IPS-NIHi7 (cell line): ENCODE data around the gene PGA3.
"Not testable (repeated sequence)": the region's sequence is repeated elsewhere in the genome, so short reads cannot be mapped to it uniquely, and the experiment has no call there.

ENCODE experiments used
- DNase-seq: peaks from one replicate; pipeline ENCODE4 v3.0.0; 2012; ENCODE audit warnings: mixed read lengths; ENCODE audit errors: extremely low spot score

Gene PGA3

DNA sequence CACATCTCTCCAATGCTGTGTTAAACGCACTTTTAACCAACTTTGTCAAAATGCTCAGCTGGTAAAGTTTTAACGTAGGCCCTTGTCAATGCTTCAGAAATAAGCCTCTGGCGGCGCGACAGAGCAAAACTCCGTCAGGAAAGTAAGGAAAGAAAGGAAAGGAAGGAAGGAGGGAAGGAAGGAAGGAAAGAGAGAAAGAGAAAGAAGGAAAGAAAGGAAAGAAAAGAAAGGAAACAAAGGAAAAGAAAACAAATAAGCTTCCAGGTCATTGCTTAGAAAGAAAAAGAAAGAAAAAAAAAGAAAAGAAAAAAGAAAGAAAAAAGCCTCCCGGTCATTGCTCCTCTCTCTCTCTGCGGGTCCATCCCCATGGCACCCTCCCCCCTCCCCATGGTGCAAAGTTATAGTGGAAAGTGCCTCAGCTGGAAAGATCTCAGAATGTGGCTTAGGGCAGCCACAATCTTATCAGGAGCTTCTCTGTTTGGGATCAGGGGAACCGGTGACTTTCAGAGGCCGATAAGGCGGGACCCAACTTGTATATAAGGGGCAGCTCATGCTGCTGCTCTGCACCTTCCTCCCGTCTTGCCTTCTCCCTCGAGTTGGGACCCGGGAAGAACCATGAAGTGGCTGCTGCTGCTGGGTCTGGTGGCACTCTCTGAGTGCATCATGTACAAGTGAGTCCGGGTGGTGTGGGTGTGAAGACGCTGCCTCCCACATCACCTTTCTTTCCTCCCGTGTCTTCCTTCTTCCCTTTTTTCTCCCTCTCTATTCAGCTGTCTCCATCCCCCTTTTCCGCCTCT is at the start of gene PGA3:
TSS of gene PGA3 (plus strand) at position 566 of the 797 bp plus-strand sequence. CDS start at position 616, 50 bp downstream.
- peak; percentile 22 for DNase-seq

DNA sequence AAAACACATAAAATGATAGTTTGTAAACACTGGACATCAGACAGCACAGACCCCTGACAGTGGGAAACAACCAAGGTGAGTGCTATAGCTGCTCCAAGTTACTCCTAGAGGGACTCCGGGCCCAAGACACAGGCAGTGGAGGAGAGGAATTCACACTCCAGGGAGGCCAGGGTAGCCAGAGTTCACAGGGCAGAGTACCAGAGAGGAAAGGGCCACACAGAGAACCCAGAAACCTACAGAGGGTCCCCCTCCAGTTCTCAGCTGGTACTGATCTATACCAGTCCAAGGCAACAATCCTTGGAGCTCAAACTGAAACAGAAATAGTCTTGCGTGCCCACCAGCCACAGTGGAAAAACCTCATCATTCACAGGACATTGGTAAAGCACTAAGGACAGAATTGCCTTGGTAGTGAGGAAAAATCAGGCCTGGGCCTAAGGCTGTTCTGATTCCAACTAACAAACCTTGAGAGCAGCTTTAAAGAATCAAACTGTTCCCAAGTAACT is 49.7 kb upstream of the PGA3 start:
- DNase-seq: no peak

DNA sequence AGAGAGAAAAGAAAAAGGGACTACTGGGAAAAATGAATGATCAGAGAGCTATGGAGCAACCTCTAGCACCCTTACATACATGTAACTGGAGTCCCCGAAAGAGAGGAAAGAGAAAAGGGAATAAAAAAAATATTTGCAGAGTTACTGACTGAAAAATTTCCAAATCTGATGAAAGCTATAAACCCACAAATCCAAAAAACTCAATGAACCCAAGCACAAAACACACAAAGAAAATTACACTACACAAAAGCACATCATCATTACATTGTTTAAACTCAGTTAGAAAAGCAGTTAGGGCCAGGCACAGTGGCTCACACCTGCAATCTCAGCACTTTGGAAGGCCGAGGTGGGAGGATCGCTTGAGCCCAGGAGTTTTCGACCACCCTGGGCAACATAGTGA is 48.8 kb upstream of the PGA3 start:
- no peak for DNase-seq

DNA sequence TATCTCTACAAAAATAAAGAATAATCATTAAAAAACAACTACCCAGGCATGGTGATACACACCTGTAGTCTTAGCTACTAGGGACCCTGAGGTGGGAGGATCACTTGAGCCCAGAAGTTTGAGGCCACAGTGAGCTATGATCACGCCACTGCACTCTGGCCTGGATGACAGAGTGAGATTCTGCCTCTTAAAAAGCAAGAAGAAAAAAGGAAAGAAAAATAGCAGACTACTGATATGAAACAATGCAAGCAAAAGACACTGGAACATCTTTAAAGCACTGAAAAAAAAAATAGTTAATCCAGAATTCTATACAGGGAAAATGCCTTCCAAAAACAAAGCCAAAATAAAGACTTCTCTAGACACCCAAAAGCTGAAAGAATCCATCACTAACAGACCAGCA is 48.0 kb upstream of the PGA3 start:
- DNase-seq: no peak

DNA sequence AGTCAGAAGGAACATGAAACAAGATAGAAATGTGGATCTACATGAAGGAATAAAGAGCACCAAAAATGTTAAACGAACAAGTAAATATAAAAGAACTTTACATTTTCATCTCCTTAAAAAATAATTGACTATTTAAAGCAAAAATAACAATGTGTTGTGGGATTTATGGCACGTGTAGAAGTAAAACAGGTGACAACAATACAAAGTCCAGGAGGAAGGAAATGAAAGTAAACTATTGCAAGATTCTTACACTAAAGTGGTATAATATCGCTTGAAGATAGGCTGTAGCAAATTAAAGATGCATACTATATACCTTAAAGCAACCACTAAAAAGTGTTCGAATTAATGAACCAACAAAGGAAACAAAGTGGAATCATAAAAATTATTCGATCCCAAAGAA is 47.6 kb upstream of the PGA3 start:
- no peak for DNase-seq

DNA sequence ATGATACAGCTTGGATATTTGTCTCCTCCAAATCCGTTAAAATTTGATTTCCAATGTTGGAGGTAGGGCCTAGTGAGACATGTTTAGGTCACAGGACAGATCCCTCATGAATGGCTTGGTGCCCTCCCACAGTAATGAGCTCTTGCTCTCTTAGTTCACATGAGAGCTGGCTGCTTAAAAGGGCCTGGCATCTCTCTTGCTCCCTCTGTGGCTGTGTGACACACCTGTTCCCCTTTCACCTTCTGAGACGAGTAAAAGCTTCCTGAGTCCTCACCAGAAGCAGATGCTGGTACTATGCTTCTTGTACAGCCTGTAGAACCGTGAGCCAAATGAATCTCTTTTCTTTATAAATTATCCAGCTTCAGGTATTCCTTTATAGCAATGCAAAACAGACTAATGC is 45.6 kb upstream of the PGA3 start:
- no peak for DNase-seq

DNA sequence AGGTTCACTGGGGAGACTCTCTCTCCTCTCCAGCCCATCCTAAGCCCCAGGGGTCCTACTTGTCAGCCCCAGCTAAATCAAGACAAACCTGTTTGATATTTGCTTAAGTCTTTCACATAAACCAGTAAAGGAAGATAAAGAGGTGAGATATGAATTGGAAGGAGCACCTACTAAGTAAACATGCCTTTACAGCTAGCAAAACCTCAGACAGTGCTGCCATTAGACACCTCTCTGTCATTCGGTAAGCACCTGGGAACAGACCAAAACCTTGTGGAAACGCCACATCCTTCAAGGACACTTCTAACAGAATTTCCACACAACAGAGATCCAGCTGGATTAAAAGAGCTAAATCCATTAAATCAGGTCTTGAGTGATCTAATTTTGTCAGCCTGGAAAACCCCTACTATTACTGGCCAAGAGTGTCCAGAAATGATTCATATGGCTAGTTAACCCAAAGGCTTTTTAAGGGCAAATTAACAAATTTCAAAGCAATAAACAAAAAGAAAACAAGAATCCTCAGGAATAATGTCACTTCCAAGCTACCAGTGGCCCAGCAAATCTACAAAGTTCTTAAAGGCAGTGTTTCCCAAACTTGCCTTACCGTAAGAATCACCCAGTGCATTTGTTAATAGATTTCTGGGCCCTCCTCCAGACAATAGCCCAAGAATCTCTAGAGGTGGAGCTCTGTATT is 44.5 kb upstream of the PGA3 start:
- DNase-seq: no peak

DNA sequence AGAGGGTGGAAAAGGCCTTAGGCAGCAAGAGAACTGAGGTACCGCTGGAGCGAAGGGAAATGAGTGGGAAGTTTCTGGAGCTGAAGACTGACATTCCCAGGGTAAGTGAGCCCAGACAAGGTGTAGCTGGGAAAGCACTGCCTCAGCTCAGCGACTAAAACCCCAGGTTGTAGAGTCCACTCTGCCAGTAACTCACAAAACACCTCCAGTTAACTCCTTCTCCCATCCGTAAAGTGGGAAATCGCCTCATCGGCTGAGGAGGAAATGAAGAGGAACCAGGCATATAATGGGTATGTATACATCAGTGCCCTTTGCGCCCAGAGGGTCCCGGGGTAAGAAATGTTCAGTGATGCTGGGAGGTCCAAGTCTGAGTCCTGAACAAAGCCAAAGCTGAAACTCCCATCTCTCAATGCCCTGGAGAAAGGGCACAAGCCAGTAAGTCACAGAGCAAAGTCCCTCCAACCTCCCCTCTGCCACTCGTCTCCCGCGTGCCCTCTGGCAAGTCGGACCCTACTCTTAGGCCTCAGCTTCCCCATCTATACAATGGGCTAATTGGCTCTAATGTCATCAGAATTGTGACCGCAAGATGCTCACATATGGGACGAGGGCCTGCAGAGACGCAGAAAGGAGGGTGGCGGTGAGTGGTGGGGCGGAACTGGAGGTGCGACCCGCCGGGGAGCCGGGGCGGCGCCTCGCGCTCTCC is 42.7 kb upstream of the PGA3 start:
- DNase-seq: no peak

DNA sequence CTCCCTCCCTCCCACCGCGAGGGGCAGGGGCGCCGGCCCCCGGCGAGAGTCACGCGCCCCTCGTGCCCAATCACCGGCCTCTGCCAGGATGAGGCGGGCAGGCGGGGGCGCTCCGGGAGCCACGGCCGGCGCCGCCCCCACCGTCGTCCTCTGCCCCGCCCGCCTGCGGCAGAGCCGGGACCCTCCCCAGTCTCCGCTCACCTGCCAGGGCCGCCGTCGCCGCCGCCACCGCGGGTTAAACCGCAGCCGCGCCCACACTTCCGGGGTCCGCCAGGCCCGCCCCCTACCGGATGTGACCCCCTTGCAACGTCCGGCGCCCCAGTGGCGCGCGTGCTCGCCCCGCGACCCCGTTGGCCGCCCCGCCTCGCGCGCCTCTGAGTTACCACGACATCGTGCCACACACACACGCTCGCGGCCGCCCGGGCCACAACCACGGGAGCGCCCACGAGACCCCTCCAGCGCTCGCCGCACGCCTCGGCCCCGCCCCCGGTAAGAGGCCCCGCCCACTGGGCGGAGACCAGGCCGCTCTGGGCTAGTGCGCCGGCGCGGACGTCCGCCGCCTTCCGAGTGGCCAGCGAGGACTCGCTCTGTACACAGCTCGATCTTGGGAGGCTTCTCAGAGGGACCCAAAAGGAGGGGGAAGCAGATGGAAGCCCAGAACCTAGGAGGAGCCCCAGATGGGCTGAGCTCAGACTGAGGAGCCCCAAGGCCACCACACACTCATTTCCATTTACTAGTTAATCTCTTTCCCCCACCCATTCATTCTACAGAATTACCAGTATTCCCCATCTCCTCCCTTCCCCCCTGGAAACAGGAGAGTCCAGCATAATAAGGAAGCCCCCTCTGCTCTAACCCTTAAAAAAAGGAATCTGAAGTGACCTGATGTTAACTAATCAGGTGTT is 41.9 kb upstream of the PGA3 start, which contains the start of gene VPS37C:
TSS of gene VPS37C (minus strand) at position 237 of the 902 bp plus-strand sequence. CDS start 22,597 bp downstream, outside the sequence.
- DNase-seq: peak; percentile 98

DNA sequence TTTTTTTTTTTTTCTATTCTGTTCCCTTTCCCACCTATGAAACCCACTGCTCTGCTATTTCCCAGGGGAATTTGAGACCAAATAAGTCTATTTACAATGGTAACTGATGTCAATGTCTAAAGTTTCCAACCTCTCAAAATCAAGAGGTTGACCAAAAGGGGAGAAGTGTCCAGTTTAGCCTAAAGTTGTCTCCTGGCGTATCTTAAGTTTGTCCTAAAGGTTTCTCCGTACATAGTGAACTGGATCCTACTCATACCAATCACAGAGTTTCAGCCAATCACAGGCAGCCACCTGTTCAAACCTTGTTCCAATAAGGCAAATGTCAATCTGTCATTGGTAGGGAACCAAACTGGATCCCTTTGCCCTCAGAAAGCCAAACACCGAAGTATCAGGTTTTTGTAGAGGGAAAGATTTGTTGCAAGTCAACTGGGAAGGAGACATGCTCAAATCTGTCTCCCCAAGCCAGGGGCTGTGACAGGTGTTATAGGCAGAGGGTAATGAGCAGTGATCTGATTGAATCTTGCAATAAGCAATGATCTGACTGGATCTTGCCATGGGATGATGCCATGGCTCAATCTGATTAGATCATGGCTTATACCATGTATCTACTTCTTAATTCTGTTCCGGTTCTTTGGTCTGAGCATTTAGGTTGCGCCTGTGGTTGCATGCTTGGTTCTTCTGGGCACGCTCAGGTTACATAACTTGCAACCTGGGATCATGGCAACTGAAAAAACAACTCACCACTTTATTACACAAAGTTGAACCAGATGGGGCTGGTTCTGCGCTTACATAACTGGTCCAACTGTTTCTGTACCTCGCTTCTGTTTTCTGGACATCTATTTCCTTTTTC is 41.0 kb upstream of the PGA3 start:
- DNase-seq: no peak

DNA sequence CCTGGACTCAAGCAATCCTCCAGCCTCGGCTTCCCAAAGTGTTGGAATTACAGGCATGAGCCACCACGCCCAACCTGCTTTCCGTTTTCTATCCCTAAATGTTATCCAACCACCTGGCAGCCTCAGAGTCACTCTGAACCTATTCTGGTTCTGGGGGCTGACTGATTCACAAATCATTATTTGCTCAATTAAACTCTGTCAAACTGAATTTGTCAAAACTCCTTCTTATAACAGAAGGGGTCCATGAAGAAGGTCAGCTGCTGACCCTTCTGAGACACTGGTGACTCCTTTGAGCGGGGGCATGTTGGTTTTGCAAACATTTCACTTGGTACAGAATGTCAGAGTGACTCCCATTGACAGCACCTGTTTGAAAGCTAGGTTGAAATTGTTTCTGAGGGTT is 40.3 kb upstream of the PGA3 start:
- no peak for DNase-seq

DNA sequence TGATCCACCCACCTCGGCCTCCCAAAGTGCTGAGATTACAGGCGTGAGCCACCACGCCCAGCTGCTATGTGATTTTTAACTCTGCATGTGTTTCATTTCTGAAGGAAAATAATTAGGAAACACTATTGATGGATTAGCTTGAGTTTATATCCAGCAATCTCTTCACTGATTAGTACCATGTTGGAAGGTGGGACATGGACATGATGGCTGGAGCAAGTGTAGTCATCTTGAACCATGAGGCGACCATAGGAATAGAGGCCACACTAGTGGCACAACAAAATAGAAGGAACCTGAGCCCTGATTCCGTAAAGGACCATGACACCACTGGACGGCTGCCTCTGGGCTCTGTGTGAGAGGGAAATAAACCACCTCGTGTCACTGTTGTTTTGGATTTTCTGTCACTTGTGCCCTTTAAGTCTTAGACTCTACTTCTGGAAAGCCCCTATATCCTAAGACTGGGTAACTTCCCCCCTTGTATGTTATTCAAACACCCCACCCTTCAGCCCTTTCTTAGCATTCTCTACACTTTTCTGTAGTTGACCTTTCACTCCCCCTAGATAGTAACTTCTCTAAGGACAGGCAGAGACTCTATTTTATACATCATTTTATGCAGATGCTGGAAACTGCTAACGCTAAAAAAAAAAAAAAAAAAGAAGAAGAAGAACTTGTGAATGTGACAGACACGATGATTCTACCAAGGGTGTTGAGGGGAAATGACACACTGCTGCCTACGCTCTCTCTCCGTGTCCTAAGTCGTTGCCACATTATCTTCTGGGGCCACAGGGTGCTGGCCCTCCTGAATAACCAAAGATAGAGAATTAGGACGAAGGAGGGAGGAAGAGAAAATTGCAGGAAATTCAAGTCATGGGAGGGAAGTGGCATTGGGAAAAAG is 39.4 kb upstream of the PGA3 start:
- peak; percentile 6 for DNase-seq

DNA sequence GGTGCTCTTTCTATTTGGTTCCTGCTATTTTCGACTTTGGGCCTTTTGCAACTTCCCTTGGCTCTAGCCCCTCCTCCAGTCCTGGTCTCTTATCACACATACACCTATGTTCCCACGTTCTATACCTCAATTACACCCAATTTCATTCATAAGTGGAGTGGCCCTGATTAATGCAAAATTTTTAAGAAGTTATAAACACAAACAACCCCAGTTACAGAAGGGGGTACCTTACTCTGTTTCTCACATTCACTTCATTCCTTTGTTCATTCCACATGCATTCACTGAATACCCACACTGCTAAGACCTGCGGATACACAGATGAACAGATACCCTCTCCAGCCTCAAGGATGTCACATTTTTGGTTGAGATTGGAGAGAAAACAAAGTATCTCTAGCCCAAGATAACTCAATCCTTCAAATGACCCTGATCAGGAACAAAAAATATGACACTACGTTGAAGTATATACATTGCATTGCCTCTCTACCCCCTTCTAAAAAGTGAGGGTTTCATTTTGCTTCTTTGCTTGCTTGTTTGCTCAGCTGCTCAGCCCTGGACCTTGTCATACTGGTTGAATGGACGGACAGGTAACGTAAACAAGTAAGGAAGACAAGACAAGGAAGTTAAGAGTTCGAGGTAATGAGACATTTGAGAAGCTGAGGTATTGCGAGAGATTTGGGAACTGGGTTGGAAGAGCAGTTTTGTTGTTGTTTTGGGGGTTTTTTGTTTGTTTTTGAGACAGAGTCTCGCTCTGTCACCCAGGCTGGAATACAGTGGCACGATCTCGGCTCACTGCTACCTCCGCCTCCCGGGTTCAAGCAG is 38.5 kb upstream of the PGA3 start:
- DNase-seq: no peak

DNA sequence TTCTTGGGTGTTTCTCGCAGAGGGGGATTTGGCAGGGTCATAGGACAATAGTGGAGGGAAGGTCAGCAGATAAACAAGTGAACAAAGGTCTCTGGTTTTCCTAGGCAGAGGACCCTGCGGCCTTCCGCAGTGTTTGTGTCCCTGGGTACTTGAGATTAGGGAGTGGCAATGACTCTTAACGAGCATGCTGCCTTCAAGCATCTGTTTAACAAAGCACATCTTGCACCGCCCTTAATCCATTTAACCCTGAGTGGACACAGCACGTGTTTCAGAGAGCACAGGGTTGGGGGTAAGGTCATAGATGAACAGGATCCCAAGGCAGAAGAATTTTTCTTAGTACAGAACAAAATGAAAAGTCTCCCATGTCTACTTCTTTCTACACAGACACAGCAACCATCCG is 37.5 kb upstream of the PGA3 start:
- not testable (repeated sequence) for DNase-seq

DNA sequence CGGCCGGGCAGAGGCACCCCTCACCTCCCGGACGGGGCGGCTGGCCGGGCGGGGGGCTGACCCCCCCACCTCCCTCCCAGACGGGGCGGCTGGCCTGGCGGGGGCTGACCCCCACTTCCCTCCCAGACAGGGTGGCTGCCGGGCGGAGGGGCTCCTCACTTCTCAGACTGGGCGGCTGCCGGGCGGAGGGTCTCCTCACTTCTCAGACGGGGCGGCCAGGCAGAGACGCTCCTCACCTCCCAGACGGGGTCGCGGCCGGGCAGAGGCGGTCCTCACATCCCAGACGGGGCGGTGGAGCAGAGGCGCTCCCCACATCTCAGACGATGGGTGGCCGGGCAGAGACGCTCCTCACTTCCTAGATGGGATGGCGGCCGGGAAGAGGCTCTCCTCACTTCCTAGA is 37.0 kb upstream of the PGA3 start:
- DNase-seq: not testable (repeated sequence)

DNA sequence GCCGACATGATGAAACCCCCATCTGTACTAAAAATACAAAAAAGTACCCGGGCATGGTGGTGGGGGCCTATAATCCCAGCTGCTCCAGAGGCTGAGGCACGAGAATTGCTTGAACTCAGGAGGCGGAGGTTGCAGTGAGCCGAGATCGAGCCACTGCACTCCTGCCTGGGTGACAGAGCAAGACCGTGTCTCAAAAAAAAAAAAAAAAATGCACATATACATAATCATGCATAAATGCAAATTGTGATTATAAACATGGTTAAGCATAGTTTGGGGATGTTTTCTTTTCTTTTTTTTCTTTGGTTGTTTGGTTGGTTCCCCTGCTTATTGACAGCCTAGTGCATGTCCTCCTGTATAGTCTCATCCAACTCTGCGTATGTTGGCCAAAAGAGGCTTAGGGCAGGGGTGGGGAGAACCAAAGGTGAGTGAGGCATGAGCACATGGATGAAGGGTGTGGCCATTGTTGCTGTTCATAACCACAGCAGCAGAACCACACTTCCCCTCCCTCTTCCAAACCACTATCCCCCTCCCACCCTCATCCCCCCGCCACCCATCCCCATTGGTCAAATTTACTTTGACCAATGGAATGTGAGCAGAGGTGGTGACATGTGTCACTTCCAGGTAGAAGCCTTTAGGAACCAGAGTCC is 35.1 kb upstream of the PGA3 start:
- no peak for DNase-seq

DNA sequence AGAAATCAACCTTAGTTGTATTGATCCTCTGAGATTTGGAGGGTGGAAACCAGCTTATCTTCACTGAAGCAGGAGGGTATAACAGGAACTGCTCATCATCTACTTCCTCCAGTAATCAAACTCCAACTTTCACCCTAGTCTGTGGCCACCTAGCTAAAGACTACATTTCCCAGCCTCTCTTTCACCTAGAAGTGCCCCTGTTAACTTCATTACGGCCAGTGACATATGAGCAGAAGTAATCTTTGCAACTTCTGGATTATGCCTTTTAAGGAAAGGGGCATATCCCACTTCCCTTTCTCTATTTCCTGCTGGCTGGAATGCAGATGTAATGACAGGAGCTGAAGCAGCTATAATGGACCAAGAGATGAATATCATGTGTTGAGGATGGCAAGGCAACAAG is 34.5 kb upstream of the PGA3 start:
- DNase-seq: no peak

DNA sequence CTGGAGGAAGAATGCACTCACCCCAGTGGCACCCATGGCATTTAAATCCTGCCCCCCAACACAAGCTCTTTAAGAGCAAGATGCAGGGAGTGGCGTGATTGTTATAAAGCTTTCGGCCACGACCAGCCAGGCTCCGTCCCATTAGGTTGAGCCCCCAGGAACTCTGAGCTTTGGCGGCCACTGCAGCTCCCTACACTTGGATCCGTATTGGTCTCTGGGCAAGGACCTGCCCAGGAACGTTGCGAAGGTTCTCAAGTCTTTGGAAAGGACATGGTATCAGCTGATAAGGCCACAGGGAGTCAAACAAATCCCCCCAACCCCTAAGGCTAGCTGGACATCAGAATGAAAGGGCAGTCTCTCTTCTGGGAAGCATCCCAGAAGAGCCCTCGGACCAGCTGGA is 32.7 kb upstream of the PGA3 start:
- peak; percentile 5 for DNase-seq
